ENCODE measurements around the gene PPP1R12B.

DNA sequence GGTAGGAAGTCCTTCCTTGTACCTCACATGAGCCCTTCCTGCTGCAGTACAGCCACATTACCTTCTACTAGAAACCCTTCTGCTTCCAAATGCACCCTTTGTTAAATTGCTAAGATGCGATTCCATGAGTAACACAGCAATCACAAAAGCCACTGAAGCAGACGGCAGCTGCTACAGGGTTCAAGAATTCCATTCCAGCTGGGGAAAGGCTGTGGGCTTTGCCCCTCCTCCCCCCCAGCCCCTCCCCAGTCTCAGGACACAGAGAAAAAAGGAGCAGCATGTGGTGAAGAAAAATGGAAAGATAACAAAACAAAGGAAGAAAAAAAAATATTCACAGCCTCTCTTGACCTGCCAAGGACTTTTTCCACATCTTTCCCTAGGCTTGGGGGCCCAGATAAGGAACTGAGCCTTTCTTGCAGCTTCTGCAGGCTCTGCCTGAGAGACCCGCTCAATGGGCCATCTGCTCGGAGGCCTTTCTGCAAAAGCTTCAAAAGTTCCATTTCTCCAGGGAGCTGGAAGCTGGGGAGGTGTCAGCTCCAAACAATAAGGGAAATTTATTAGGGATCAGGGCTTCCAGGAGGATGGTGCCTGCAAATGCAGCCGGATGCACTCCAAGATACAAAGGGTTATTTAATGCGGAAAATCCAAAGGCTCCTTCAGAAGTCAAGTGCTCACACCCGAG is 289.7 kb downstream of the PPP1R12B start:
- no peak for TF ChIP-seq EZH2 (IDR thresholded peaks at IDR 0.05; ENCODE audit: borderline replicate concordance, low read depth, low read length, severe bottlenecking)
- TF ChIP-seq, protein P1, sequence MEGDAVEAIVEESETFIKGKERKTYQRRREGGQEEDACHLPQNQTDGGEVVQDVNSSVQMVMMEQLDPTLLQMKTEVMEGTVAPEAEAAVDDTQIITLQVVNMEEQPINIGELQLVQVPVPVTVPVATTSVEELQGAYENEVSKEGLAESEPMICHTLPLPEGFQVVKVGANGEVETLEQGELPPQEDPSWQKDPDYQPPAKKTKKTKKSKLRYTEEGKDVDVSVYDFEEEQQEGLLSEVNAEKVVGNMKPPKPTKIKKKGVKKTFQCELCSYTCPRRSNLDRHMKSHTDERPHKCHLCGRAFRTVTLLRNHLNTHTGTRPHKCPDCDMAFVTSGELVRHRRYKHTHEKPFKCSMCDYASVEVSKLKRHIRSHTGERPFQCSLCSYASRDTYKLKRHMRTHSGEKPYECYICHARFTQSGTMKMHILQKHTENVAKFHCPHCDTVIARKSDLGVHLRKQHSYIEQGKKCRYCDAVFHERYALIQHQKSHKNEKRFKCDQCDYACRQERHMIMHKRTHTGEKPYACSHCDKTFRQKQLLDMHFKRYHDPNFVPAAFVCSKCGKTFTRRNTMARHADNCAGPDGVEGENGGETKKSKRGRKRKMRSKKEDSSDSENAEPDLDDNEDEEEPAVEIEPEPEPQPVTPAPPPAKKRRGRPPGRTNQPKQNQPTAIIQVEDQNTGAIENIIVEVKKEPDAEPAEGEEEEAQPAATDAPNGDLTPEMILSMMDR (IDR thresholded peaks at IDR 0.05; ENCODE audit: borderline replicate concordance, extremely low read depth, low read length, poor library complexity, severe bottlenecking): no peak
